Dendritic cell treated with granulocyte-macrophage colony-stimulating factor and Interleukin-4, amounts not matched to agents 40 ng/mL and 50 ng/mL, for 4 days (primary cell): ENCODE results near the gene KCNT1.

Source experiments
- H3K27ac Mint-ChIP-seq: one replicate; pipeline ENCODE4 v1.8.0; 2022; ENCODE audit warnings: mild to moderate bottlenecking, mixed read lengths
- H3K27me3 Mint-ChIP-seq: one replicate; pipeline ENCODE4 v1.8.0; 2022; ENCODE audit warnings: mild to moderate bottlenecking, mixed read lengths
- H3K36me3 Mint-ChIP-seq: one replicate; pipeline ENCODE4 v1.8.0; 2022; ENCODE audit warnings: low read depth, mixed read lengths
- H3K4me1 Mint-ChIP-seq: one replicate; pipeline ENCODE4 v1.8.0; 2022; ENCODE audit warnings: low read depth, mixed read lengths
- H3K4me3 Mint-ChIP-seq: one replicate; pipeline ENCODE4 v1.8.0; 2022; ENCODE audit warnings: mild to moderate bottlenecking, moderate library complexity, mixed read lengths
- H3K9me3 Mint-ChIP-seq: one replicate; pipeline ENCODE4 v1.8.0; 2022; ENCODE audit warnings: mixed read lengths
- intact Hi-C: fragments of 100-400 bp; cut with micrococcal nuclease; formaldehyde crosslinking; loops from one replicate; pipeline ENCODE4 v1.15.0; 2022

The KCNT1 gene

DNA sequence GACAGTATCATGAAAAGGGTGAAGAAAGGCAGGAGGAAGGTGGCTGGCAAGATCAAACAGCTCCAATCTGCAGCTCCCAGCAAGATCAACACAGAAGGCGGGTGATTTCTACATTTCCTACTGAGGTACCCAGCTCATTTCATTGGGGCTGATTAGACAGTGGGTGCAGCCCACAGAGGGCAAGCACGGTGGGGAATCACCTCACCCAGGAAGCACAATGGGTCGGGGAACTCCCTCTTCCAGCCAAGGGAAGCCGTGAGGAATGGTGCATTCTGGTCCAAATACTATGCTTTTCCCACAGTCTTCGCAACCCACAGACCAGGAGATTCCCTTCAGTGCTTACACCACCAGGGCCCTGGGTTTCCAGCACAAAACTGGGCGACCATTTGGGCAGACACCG lies 138.6 kb downstream of the KCNT1 start:
- Mint-ChIP-seq H3K9me3 (peaks cover 19% of the 10 kb centered on the region), H3K27me3 (no peaks in the 10 kb centered on the region), H3K36me3 (peaks cover 37% of the 10 kb centered on the region), H3K4me3 (no peak overlapping the region), H3K27ac (no peak overlapping the region), H3K4me1 (no peaks in the 10 kb centered on the region)
- intact Hi-C loops, result no loop called here
